ENCODE results near the gene FGD5.

Gene FGD5

DNA sequence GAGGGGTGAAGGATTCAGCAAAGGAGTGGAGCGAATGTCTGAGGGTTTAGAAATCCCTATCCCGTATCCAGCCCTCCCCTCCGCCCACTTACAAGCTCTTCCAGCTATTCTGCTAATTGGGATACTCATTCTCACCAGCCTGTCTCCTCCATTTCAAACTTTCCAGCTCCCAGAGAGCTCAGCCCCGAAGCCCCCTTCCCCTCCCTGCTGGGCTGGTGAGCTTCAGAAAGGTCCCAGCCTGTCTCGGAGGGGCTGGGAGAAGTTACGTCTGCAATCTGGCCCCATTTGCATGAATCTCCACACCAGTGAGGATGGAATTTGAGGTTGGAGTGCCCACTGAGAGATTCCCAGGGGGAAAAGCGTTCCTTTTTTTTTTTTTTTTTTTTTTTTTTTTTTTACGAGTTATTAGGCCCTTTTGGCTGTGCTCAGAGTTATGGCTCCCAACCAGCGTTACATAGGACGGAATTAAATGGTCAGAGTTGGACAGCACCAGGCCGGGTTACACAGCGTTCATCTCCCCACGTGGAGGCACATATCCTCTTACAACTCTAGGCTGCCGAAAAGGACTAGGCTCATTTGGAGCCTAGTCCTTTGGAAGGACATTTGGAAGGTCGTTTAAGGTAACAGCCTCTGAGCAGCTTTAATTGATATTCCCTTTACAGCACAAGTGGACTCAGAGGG lies 34.6 kb downstream of the FGD5 start:
- DNase-seq: no peak

DNA sequence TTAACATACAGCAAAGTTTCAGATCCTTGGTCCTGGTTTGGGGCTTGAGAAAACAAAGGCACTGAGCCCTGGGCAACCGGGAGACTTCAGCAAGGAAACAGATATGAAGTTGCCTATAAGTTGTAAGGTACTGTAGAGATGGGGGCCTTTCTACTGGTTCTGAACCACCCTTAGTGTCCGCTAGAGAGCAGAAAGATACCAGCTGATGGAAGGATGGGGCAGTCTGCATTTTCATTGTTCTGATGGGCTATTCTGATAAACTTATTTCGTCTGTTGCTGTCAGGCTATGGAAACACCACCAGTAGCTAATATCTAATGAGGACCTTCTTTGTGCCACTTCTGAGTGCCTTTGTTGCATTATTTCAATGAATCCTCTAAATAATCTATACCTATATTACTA lies 38.7 kb downstream of the FGD5 start:
- no peak for DNase-seq

DNA sequence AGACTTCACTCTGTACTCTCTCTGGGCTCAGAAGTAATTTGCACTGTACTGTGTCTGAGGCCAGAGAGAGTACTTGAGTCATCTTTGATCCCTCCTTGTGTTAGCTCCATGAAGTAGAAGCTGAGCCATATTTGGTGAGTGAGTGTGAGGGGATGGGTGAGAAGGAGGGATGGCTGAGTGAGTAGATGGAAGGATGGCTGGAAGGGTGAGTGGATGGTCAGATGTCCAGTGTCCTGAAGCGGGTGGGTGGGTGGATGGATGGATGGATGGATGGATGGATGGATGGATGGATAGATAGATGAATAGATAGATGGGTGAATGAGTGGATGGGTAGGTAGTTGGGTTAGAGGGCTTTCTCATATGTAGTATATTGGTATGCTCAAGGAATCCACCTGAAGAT lies 39.3 kb downstream of the FGD5 start:
- DNase-seq: no peak

DNA sequence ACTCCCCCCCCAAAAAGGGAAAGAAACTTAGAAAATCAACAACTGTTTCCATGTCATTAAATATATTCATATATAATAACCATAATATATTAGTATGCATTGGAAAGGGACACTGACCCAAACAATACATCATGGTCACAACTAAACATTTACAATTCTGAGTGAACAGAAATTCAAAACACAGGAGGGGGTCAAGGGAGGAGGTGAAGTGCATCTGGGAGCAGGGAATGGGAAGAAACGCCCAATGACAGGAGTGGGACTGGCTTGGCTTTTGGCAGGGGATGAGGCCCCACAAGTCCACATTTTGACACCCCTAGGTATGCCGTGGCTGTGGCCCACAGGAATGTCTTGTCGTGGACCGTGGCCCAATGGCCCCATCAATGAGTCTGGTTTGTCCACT lies 41.1 kb downstream of the FGD5 start:
- no peak for DNase-seq

DNA sequence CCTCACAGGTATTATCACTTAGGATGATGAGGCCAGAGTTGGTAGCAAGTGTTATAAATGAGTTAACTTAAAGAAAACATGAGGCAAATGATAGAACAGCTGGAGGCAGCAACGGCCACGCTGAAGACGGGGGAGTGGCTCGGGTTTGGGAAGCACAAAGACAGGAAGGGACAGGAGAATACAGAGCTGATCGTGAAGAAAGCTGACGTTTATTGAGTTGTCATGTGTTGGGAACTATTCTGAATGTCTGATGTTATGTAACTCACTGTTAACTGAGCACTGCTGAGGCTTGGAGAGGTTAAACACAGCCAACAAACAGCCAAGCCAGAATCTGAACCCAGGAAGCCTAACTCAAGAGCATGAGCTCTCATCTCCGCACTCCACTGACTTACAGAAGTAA lies 42.3 kb downstream of the FGD5 start:
- DNase-seq: no peak

DNA sequence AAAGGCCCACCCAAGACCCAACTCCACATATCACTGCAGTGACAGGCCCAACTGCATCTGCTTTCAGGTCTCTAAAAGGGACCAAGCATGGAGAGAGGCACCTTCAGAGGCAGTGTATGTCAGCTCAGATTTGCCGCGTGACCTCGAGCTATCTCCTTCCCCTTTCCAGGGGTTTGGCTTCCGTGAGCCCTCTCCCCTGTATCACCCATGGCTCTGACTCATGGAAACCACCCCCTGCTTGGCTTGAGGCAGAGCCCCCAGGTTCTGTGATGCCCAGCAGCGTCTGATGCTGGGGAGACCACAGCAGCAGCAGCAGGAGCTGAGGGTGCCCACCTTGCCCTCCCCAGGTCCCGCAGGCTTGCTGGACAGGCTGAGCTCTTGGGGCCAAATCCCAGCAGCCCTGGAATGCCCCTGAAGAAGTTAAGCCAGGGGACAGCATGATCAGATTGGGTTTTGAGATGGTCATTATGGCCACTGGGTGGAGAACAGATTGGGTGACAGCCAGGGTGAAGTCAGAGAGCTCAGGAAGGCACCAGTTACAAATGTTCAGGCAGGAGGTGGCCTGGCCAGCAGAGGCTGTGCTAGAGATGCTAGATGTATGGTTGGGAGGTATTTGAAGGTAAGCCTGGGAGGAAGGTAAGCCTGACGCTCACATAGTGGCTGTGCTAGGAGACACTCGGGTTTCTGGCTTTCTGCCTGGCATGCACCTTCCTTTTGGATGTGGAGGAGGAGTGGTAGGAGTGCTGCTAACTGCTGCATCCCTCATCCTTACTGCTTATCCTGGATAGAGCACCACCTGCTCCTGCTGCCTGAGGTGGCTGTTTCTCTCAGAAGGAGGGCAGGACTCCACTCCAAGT lies 42.9 kb downstream of the FGD5 start:
- DNase-seq: no peak

DNA sequence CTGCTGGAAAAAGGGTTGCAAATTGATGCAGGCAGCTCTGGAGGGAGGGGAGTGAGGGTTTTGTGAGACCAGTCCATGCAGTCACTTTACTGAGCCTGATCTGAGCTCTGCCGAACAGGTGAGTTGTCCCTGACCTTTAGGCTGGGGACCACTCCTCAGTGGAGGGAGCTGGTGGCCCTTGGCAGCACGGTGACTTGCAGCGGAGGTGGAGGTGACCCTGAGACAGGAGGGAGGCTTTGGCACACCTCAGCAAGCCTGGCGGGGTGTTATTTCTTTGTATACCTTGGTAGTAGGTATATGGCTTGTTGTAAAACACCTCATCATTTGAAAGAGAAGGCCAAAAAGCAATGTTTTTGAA lies 43.5 kb downstream of the FGD5 start:
- DNase-seq: no peak

DNA sequence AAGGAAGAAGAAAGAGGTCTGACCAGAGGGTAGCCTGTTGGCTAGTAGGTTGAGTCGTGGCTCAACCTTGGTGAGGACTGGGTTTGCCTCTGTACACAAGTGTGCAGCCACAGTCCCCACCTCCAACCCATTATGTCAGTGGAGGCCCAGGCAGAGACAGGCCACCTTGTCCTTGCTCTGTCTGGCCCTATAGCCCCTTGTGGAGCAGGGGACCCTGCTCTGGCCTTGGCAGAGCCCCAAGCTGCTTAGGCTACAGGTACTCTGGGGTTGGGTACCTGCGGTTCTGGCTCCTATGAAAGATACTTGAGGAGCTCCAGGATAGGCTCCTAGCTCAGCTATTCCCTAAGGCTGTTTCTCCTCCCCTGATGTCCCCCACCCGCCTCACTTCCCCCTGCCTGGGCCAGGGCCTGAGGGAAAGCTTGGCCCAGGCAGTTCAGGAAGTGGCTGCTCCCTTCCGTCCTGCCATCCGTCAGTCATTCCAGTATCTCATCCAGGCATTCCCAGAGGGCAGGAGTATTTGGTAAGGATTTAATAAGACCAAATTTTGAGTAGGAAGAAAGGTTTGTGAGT lies 44.0 kb downstream of the FGD5 start:
- no peak for DNase-seq

DNA sequence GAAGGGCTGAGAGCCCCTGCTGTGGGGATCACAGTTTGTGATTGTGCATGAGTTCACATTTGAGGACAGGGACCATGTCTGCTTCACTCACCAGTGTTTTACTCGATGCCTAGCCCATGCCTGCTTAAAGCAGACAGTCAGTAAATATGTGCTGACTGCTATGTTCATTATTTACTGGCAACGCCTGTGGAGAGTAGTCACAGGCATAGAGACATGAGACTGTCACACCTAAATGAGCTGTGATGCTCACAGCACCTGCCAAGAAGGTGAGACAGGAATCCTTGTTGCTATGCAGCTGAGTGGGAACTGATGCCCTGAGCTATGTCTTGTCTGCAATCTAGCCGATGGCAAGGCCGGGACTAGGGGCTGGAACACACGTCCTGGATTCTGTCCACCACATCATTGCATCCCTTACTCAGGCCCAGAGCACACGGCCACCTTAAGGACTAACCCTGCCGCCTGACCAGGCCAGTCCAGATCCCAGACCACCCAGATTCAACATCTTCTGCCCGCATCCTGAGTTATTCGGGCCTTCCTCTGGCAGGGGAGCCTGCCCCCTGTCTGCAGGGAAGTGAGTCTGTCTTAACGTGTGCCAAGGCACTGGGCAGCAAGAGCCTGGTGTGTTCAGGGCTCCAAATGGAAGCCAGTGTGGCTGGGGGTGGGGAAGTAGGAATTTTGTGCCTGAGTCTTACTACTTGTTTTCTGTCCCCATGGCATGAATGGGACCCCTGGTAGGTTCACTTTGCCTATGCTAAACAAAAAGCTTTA lies 44.8 kb downstream of the FGD5 start:
- DNase-seq: no peak

DNA sequence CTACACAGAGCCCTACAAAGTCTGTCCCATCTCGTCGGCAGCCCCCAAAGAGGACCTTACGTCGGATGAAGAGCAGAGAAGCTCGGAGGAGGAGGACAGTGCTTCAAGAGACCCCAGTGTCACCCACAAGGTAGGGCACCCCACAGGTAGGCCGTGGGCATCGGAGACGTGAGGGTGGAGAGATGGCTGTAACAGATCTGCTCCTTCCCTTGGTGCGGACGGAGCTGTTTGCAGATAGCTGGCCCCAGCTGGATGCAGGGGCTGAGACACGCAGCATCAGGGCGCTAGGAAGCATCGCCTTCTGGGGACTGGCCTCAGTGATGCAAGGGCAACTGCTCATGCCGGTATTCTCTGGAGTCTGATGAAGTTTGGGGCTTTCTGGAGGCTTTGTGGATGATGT lies 45.4 kb downstream of the FGD5 start:
- no peak for DNase-seq

DNA sequence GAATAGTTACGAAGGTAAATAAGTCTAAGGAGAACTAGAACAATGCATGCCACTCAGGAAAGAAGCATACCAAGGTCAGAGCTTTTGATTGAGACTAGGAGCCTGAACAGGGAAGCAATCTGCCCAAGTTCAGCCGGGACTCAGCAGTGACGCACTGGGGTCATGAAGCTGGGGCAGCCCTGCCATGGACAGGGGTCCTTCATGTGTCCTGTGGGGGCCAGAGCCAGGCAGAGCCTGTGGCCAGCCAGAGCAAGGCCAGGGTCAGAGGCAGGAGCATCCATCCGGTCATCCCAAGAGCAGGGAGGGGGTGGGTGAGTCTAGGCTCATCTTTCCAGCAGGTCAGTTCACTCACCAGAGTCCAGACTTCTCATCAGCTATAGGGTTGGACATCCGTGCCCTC lies 47.9 kb downstream of the FGD5 start:
- no peak for DNase-seq

DNA sequence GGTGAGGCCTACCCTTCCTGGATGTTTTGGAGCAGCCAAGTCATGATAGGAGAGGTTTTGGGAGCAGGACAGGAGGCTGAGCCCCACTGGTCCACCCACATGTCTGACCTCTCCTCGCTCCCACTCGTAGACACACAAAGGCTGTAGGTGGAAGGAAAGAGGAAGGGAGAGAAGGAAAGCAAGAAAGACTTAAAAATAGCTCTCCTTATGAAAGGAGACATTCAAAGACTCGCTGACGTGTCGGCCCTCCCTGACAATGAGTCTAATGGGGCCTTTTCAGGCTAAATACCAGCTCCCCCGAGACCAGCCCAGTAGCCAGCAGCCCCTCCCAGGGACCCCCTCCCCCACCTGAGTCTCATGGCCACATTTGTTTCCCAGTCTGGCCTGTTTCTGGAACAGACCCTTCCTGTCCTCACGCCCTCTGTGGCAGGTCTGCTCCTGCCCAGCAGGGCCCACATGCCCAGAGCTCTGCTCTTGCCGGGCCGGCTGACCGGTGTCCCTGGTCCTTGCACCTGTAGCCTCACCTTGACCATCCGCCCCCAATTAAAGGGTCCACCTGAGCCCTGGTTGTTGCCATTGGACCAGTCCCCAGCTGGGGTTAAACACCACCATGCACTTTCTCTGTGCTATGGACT lies 49.3 kb downstream of the FGD5 start:
- DNase-seq: no peak

DNA sequence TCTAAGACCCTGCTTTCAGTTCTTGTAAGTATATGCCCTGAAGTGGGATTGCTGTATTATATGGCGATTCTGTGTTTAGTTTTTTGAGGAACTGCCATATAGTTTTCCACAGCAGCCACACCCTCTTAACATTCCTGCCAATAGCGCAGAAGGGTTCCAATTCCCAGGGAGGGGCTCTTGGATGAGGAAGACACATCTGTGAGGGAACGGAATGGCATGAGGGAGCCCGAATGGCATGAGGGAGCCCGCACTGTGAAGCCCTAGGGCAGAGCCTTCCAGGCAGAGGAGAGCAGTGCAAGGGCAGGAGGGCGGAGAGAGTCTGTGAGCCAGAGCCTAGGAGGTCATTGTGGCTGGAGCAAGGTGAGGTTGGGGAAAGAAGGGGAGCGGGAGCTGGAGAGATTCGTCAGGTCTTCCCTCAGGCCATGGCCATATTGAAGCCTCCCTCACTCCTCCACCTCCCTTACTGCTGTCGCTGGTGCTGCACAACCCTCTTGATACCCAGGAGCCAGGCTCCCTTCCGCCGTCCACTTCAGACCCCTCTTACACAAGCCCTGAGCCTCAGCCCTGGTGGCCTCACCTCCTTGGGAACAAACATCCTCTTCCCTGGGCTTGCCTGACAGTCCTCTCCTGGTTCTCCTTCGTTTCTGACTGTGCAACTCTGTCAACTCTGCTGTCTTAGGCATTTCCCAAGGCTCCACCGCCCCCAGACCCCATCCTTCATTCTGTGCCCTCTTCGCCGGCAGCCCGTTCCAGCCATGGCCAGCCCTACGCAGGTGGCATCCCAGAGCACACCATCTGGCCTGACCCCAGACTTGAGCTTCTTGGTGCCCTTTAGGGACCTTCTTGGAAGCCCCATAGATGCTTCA lies 51.4 kb downstream of the FGD5 start:
- DNase-seq: no peak

DNA sequence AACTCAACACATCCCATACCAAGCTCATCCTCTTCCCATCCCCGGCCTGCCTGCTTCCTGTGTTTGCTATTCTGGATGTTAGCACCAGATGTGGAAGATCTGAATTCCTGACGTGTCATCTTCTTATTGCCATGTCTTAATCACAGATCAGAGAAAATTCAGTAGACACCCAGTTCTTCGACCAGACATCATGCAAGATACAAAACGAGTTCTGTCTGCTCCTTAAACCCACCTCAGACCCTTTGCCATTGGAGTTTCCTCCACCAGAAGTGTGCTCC lies 52.0 kb downstream of the FGD5 start:
- DNase-seq: no peak

DNA sequence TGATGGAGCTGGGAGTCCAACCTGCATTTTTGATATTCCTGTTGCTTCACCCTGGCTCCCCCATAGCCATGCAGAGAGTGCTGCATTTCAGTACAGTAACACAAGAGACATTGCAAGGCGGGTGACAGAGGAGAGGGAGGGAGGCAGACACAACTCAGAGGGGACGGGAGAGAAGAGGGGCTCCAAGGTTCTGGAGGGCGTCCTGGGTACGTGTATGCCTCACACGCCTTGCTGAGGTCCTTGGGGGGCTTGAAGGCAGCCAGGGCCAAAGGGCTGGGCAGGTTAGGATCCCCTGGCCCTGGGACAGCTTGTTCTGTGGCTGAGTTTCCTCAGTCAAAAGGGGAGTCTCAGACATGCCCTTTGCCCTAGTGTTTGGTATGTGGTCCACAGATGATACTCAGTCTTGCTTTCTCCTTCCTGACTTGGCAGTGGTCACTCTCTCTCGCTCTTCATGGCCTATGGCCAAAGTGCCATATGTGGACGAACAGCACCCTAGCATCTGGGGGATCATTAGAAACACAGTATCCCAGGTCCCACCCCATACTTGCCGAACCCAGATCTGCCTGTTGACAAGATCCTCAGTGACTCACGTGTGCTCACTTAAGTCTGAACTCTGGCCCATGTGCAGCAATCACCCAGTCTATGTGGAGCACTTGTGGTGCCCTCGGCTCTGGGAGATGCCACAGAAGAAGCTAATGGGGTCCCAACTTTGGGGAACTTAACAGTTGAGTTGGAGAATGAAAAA lies 52.9 kb downstream of the FGD5 start:
- DNase-seq: no peak

DNA sequence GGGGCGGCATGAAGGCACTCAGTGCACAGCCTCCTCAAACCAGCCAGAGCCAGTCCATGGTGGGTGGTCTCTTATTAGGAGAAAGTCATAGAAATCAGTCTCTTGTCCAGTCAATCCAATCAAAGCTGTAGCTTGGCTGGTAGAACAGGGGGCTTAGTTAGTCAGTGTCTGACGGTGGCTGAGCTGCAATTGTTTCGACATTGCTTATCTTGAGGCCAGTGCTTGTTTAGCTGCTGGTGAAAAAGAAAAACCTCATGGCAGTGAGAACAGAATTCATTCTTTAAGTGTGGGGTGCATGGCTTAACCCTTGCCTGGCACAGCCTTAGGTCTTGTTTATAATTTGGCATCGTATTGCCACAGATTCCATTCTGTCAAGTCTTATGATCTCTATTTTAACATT lies 53.9 kb downstream of the FGD5 start:
- DNase-seq: no peak

DNA sequence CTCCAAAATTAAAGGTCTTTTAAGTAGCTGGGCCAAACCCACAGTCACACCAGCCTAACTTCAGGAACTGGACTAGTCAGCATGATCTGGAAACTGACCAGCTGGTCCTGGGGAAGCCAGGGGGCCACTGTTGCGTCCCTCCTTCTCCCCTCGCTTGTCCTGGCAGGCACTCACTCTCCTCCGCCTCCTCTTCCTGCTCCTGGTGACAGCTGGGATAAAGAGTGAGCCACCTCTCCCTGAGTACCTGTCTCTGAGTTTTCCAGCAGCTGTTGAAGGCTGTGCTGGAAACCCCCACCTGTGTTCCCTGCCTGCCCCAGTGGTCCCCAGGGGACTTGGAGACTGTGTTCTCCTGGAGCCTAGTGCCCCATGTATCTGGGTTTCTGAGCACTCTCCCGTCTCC lies 56.0 kb downstream of the FGD5 start:
- no peak for DNase-seq

DNA sequence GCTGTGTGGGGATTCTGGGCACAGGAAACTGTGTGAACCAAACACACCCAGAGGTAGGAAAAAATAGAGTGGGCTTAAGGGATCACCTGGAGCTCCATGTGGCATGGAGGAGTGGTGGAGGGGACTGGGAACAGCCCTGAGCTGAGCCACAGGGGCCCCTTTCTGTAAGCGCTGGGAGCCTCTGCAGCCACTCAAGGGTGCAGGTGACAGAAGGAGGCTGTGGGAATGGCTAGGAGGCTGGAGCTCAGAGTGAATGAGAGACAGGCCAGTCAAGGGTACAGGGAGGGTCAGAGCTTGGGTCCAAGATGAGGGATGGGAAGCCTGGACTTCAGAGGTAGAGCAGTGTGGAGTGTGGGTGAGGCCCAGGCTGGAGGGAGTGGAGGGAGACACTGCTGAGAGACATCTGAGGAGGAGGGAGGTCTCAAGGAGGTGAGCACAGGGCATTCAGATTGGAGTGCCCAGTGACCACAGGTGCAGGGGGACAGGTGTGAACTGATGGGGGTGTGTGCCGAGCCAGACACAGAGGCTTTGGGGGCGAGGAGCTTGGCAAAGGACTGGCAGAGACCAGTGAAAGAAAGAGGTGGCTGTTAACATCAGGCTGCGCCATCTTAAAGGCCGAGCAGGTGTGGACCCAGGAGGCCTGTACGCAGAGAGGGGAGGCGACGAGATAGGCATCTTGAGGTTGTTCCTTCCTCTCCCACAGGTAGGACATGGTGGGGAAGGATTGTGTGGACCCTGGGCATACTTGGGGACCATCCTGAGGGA lies 56.8 kb downstream of the FGD5 start:
- DNase-seq: no peak

DNA sequence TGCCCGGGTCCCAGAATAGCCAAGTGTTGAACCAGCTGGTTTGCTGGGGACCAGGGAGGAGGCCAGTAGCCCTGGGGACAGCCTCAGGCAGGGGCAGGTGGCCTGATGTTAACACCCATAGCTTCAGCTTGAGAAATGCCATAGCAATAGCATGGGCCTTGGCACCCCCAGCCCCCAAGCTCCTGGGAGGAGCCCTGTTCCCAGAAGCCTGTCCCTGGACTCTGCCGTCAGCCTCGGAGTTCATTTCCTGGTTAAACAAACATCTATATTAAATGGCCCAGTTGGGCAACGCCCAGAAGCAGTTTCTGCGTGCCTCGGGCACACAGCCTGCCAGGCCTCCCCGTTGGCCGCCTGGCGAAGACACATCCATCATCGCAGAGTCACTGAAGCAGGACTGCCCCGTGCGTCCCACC lies 58.2 kb downstream of the FGD5 start:
- no peak for DNase-seq

DNA sequence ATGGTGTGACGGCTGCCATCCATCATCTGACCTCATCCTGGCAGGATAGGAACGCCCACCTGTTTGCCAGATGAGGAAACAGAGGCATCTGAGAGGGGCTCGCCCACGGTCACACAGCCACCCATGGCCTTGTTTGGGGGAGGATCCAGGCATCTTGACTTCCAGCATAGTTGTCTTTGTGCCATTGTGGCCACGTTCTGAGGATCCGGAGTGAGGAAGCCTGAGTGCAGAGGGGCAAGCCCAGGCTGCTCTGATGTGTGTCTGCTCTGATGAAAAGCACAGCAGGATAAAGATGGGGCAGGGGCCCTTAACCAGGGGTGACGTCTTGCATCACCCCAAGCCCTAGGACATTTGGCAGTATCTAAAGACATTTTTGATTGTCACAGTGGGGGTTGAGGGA lies 58.7 kb downstream of the FGD5 start:
- DNase-seq: no peak

Data from activated CD4-positive, alpha-beta T cell treated with anti-CD3 and anti-CD28 coated beads, Interleukin-2, amount 50 U/mL, for 48 hours (primary cell).